ENCODE measurements around the gene CELF4. TPM values are rescaled to one million over a fixed set of nuclear protein-coding genes. Genes with fewer than 3 reads are reported as not detected.

Gene CELF4
- total RNA-seq, 2 donors from 2014 or later: 0.22 to 3.9 TPM

- Histone ChIP-seq H3K4me1 (peaks cover 0 to 17% of the 10 kb centered on the region in 2 donors), H3K27ac (no peak overlapping the region), H3K27me3 (no peaks in the 10 kb centered on the region), H3K36me3 (no peaks in the 10 kb centered on the region), H3K9me3 (no peaks in the 10 kb centered on the region), H3K4me3 (no peak overlapping the region)
- DNase-seq (ENCODE audit: low spot score): no peak
- TF ChIP-seq CTCF (IDR thresholded peaks at IDR 0.05): no peak
These were observed 159.8 kb downstream of the CELF4 start for GRCh38 chr18:37405772-37406171.

- Histone ChIP-seq H3K27ac (no peak overlapping the region), H3K27me3 (no peaks in the 10 kb centered on the region), H3K36me3 (no peaks in the 10 kb centered on the region), H3K4me1 (peaks cover 0 to 13% of the 10 kb centered on the region in 2 donors), H3K4me3 (no peak overlapping the region), H3K9me3 (no peaks in the 10 kb centered on the region)
- no peak for TF ChIP-seq CTCF (IDR thresholded peaks at IDR 0.05)
- DNase-seq (ENCODE audit: low spot score): no peak
These were observed 160.4 kb downstream of the CELF4 start for GRCh38 chr18:37405229-37405628.

GRCh38 chr18:37403788-37404187 is 161.8 kb downstream of the CELF4 start:
- H3K36me3 ChIP-seq: no peaks in the 10 kb centered on the region
- peak overlapping the region; percentile 40 to 58 for H3K27ac ChIP-seq
- H3K9me3 ChIP-seq: no peaks in the 10 kb centered on the region
- no peak for DNase-seq (ENCODE audit: low spot score)
- peaks cover 0 to 11% of the 10 kb centered on the region in 2 donors for H3K4me1 ChIP-seq
- no peak for TF ChIP-seq CTCF (IDR thresholded peaks at IDR 0.05)
- H3K27me3 ChIP-seq: no peaks in the 10 kb centered on the region
- no peak overlapping the region for H3K4me3 ChIP-seq

GRCh38 chr18:37403100-37403781 is 162.4 kb downstream of the CELF4 start:
- no peak for TF ChIP-seq CTCF (IDR thresholded peaks at IDR 0.05)
- peak; percentile 66 for DNase-seq (ENCODE audit: low spot score)
- H3K4me1 ChIP-seq: peaks cover 0 to 11% of the 10 kb centered on the region in 2 donors
- H3K36me3 ChIP-seq: no peaks in the 10 kb centered on the region
- no peaks in the 10 kb centered on the region for H3K27me3 ChIP-seq
- peak overlapping the region; percentile 40 to 58 for H3K27ac ChIP-seq
- H3K4me3 ChIP-seq: no peak overlapping the region
- H3K9me3 ChIP-seq: no peaks in the 10 kb centered on the region

GRCh38 chr18:37402735-37403099 is 162.9 kb downstream of the CELF4 start:
- H3K27ac ChIP-seq: peak overlapping the region; percentile 40 to 58
- TF ChIP-seq CTCF (IDR thresholded peaks at IDR 0.05): no peak
- H3K36me3 ChIP-seq: no peaks in the 10 kb centered on the region
- no peak for DNase-seq (ENCODE audit: low spot score)
- H3K4me3 ChIP-seq: no peak overlapping the region
- H3K4me1 ChIP-seq: peaks cover 0 to 11% of the 10 kb centered on the region in 2 donors
- no peaks in the 10 kb centered on the region for H3K9me3 ChIP-seq
- no peaks in the 10 kb centered on the region for H3K27me3 ChIP-seq

GRCh38 chr18:37400802-37401201 is 164.8 kb downstream of the CELF4 start:
- TF ChIP-seq CTCF (IDR thresholded peaks at IDR 0.05): no peak
- Histone ChIP-seq H3K4me3 (no peak overlapping the region), H3K36me3 (no peaks in the 10 kb centered on the region), H3K4me1 (peaks cover 0 to 11% of the 10 kb centered on the region in 2 donors), H3K27me3 (no peaks in the 10 kb centered on the region), H3K9me3 (no peaks in the 10 kb centered on the region), H3K27ac (no peak overlapping the region)
- DNase-seq (ENCODE audit: low spot score): no peak

All from right atrium auricular region (tissue), 2 donors.